Left lung (tissue), 10 donors: Measurements from ENCODE around the gene GLYATL2. TPM values are rescaled to one million over a fixed set of nuclear protein-coding genes. Genes with fewer than 3 reads are reported as not detected.
A peak's percentile ranks its signal among the peaks of the same experiment; 100 is the strongest.

Source experiments
- ATAC-seq: fragments of 200-7000 bp; cut with Tn5 transposase; one replicate; pipeline ENCODE4 v1.9.1; 2020; ENCODE audit warnings: moderate library complexity
- DNase-seq, 4 donors: peaks; one replicate each; pipeline ENCODE4 v3.0.0-alpha.2; 2013 to 2020
- H3K27ac ChIP-seq, 2 donors: fragments of 200-600 bp; sonication (generic) in 1 of 2; one replicate each; pipeline versions ENCODE4 v1.5.0 to v1.8.0; 2020 to 2021
- H3K27me3 ChIP-seq, 2 donors: fragments of 200-600 bp; sonication (generic) in 1 of 2; one replicate each; pipeline versions ENCODE4 v1.5.0 to v1.8.0; 2020 to 2021
- H3K36me3 ChIP-seq, 2 donors: fragments of 200-600 bp; sonication (generic) in 1 of 2; one replicate each; pipeline versions ENCODE4 v1.5.0 to v1.8.0; 2020 to 2021
- H3K4me1 ChIP-seq, 2 donors: fragments of 200-600 bp; one replicate each; pipeline ENCODE4 v1.8.0; 2021
- H3K4me3 ChIP-seq, 2 donors: fragments of 200-600 bp; sonication (generic) in 1 of 2; one replicate each; pipeline versions ENCODE4 v1.5.0 to v1.8.0; 2020 to 2021; ENCODE audit warnings: mild to moderate bottlenecking in 1 of 2
- H3K9me3 ChIP-seq, 2 donors: fragments of 200-600 bp; sonication (generic) in 1 of 2; one replicate each; pipeline versions ENCODE4 v1.5.0 to v1.8.0; 2020 to 2021
- CTCF ChIP-seq, 2 donors: fragments of 200-600 bp; sonication (generic) in 1 of 2; IDR thresholded peaks; one replicate each; pipeline versions ENCODE4 v1.5.0 to v1.8.0; 2021; ENCODE audit warnings: antibody characterized with exemption in 2 of 2
- intact Hi-C, 2 donors: fragments of 100-400 bp; cut with DNase I; formaldehyde crosslinking; loops; one replicate each; pipeline versions ENCODE4 v1.11.2 to v1.14.2; 2022
- polyA plus RNA-seq, 6 donors: library from polyadenylated mRNA; unstranded; fragments of 120-200 nt; gene quantifications; one replicate each; pipeline ENCODE4 v1.2.1, GENCODE V29; 2013; ENCODE audit not compliant: insufficient read length in 6 of 6
- total RNA-seq, 2 donors: library from RNA; stranded (reverse); fragmentation: NEBNext Ultra II Directional; extraction: Animal tissue kit (Norgen Biotek cat#: 25700); gene quantifications; one replicate each; pipeline ENCODE4 v1.2.1, GENCODE V29; 2021
- donor health status: DM: no; HTN: yes; CAD: no.
- donor health status: DM: no; HTN: no; CAD: no.

GLYATL2 gene
- total and polyA plus RNA-seq, 8 donors = 1.0 to 4.3 (median 2.3) TPM; not detected in 2

GRCh38 chr11:58787903-58788302 is 56.6 kb downstream of the GLYATL2 start:
- ATAC-seq = peak; percentile 41
- intact Hi-C loops = no loop called here
- no peak for DNase-seq
- no peak overlapping the region for H3K4me3 ChIP-seq
- no peaks in the 10 kb centered on the region for H3K4me1 ChIP-seq
- no peaks in the 10 kb centered on the region for H3K27me3 ChIP-seq
- H3K9me3 ChIP-seq = peaks cover 0 to 4% of the 10 kb centered on the region in 2 donors
- H3K27ac ChIP-seq = no peak overlapping the region
- no peaks in the 10 kb centered on the region for H3K36me3 ChIP-seq
- TF ChIP-seq CTCF (IDR thresholded peaks at IDR 0.05) = no peak

GRCh38 chr11:58786693-58787092 is 57.8 kb downstream of the GLYATL2 start:
- DNase-seq (no peak), ATAC-seq (no peak)
- Histone ChIP-seq H3K36me3 (no peaks in the 10 kb centered on the region), H3K4me1 (no peaks in the 10 kb centered on the region), H3K4me3 (no peak overlapping the region), H3K9me3 (no peaks in the 10 kb centered on the region), H3K27me3 (no peaks in the 10 kb centered on the region), H3K27ac (no peak overlapping the region)
- TF ChIP-seq CTCF (IDR thresholded peaks at IDR 0.05) = no peak
- intact Hi-C loops = no loop called here

GRCh38 chr11:58784995-58785394 is 59.5 kb downstream of the GLYATL2 start:
- Histone ChIP-seq H3K27me3 (no peaks in the 10 kb centered on the region), H3K9me3 (no peaks in the 10 kb centered on the region), H3K4me3 (no peak overlapping the region), H3K36me3 (no peaks in the 10 kb centered on the region), H3K4me1 (no peaks in the 10 kb centered on the region), H3K27ac (no peak overlapping the region)
- no peak for TF ChIP-seq CTCF (IDR thresholded peaks at IDR 0.05)
- intact Hi-C loops = no loop called here
- no peak for DNase-seq
- ATAC-seq = no peak

Other genes starting within 250 kb of the GLYATL2 start
- gene CNTF, start 222.0 kb downstream of the GLYATL2 start, total RNA-seq = 1 to 10 TPM in 1 of 2 donors, under 1 TPM in 1; 0.47 to 1.9 TPM
- 1 to 10 TPM in 2 of 6 donors, under 1 TPM in 4; 0.64 to 1.1 (median 0.77) TPM for gene CNTF, start 222.0 kb downstream of the GLYATL2 start, polyA plus RNA-seq
- gene GLYAT, start 112.8 kb downstream of the GLYATL2 start, total RNA-seq = not detected
- gene GLYAT, start 112.8 kb downstream of the GLYATL2 start, polyA plus RNA-seq = under 1 TPM; 0.16 to 0.89 (median 0.37) TPM
- gene GLYATL1, start 94.8 kb upstream of the GLYATL2 start, total RNA-seq = not detected
- 1 to 10 TPM; 2.4 to 6.0 (median 4.4) TPM for gene GLYATL1, start 94.8 kb upstream of the GLYATL2 start, polyA plus RNA-seq
- not detected for gene GLYATL1B, start 241.6 kb upstream of the GLYATL2 start, total RNA-seq
- under 1 TPM in 5 of 6 donors, not detected in 1; 0.30 to 0.66 (median 0.38) TPM for gene GLYATL1B, start 241.6 kb upstream of the GLYATL2 start, polyA plus RNA-seq